Measurements from ENCODE around the gene INPP5A.

- TF ChIP-seq ZNF217 (IDR thresholded peaks at IDR 0.05) (no peak), CTCF (IDR thresholded peaks at IDR 0.05 in 2 of 3, conservative IDR thresholded peaks at IDR 0.05 in 1 of 3; ENCODE audit: control insufficient read depth in 2 of 3, extremely low read depth in 1 of 3, insufficient read depth in 1 of 3, low read depth in 3 of 3, low read length in 3 of 3) (no peak), USF2 (IDR thresholded peaks at IDR 0.05; ENCODE audit: borderline replicate concordance, low read depth, low read length) (no peak), POLR2A (IDR thresholded peaks at IDR 0.05; ENCODE audit: low read depth, low read length) (no peak), STAT1 (conservative IDR thresholded peaks at IDR 0.05) (no peak), JUND (IDR thresholded peaks at IDR 0.05; ENCODE audit: low read depth, low read length) (no peak), REST (IDR thresholded peaks at IDR 0.05; ENCODE audit: low read depth, low read length) (no peak), EGR1 (IDR thresholded peaks at IDR 0.05; ENCODE audit: borderline replicate concordance in 1 of 2, low read depth in 2 of 2, low read length in 2 of 2) (no peak), ZNF274 (IDR thresholded peaks at IDR 0.05; ENCODE audit: insufficient read depth, insufficient read length) (no peak), YY1 (IDR thresholded peaks at IDR 0.05; ENCODE audit: low read depth, low read length) (no peak), ETV6 (conservative IDR thresholded peaks at IDR 0.05 in 1 of 2, IDR thresholded peaks at IDR 0.05 in 1 of 2; ENCODE audit: borderline replicate concordance in 1 of 2, low read depth in 1 of 2) (no peak), LARP7 (IDR thresholded peaks at IDR 0.05) (no peak)
These were observed 64.0 kb downstream of the INPP5A start for GRCh38 chr10:132601567-132601966.

Data from GM12878 (cell line).